ENCODE measurements around the gene GUCA1A.
A peak's percentile ranks its signal among the peaks of the same experiment; 100 is the strongest.

GUCA1A gene

DNA sequence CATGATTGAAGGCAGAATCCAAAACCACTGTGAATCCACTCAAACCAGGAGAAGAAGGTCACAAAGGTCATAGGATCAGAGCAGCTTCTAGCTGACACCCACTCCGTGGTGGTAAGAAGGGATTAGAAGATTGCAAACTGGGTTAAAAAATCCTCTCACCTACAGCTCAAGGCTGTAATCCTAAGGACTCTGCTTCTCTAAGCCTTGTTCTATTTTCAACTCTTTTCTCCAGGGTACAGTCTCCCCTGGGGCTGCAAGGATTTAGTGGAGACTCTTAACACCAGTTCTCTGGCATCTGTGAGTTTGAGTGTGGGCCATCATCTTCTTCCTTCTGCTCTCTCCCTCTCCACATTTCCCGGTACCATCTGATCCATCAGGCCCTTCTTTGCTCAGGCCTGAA, at the start of gene GUCA1A:
Gene GUCA1A (plus strand): TSS at position 264 of the 400 bp plus-strand sequence. CDS start 250 bp downstream, outside the sequence.
- DNase-seq, result no peak

DNA sequence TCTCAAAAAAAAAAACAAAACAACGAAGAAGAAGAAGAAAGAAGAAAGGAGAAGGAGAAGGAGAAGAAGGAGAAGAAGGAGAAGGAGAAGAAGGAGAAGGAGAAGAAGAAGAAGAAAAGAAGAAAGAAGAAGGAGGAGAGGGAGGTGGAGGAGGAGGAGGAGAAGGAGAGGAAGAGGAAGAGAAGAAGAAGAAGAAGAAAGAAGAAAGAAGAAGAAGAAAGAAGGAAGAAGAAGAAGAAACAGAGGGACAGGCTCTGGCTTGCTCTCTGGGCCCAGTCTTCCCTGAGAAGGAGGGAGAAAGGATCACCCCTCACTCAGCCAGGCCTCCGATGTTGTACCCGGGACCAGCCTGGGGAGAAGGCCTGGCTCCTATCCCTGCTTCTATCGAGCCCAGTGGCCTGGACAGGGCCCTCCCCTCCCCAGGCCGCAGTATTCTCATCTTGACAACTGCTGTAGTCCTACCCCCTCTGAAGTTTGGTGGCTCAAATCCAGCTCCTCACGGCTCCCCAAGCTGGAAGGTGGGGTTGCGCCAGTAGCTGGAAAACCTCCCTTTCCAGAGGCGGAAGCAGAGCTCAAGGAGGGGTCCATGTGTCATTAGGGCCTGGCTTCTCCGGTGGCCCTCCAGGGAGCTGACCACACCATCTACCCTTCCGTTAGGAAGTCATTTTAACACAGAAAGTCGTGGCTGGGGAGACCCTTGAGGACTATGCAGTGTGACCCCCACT, 49.6 kb upstream of the GUCA1A start:
- DNase-seq, result no peak

DNA sequence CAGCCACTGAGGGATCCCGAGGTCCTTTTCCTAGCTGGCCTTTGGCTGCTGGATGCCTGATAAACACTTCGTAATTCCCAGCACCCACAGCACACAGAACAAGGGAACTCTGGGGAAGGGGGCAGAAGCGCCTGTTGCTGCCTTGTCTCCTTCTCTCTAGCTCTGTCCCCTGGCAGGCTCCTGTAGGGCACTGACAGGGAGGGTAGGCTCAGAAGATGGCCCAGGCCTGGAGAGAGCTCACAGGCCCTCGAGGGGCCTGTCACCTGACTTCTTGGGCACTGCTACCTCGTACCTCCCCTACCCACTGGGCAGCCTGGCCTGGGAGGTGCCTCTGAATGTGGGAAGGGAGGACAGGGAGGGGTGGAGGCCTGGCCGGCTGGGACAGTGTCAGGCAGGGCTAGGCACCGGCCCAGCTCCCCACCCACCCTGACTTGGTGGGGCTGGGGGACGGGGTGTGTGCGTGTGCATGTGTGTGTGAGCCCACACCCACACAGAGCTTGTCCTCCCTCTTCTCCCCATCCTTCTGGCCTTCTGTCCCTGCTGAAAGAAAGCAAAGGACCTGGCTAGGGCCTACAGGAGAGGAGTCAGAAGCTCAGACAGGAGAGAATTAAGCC, 48.8 kb upstream of the GUCA1A start:
- no peak for DNase-seq

DNA sequence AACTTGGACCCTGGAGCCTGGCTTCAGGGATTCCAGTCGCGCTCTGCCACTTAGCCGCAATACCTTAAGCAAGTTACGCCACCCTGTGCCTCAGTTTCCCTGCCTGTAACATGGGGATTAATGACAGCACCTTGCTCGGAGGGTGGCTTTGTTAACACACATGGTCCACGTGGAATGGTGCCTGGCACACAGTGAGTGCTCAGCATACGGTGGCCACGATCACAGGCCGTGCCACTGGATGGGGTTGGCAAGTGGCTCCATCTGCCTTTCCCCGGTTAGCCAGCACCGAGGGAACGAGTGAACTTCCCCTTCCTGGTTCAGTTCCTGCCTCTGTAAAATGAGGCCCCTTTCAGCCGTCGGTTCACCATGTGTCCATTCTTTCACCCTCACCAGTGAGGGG, 47.9 kb upstream of the GUCA1A start:
- no peak for DNase-seq

DNA sequence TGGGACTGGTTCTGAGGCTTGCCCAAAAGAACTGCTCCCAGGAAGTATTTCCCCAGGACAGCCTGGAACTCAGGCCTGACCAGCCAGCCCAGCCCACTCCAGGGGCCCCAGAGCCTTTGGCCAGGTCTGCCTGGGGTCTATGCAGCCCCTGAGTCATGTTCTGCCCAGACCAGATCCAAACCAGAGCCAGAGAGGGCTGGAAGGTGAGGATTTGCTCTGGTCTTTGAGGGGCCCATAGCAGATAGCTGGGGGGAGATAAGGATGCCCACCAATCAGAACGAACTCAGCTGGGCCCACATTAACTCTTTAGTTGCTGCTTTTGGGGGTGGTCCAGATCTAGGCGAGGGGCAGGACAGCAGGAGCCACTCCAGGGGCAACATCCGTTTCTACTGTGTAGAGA, 47.5 kb upstream of the GUCA1A start:
- DNase-seq, result no peak

DNA sequence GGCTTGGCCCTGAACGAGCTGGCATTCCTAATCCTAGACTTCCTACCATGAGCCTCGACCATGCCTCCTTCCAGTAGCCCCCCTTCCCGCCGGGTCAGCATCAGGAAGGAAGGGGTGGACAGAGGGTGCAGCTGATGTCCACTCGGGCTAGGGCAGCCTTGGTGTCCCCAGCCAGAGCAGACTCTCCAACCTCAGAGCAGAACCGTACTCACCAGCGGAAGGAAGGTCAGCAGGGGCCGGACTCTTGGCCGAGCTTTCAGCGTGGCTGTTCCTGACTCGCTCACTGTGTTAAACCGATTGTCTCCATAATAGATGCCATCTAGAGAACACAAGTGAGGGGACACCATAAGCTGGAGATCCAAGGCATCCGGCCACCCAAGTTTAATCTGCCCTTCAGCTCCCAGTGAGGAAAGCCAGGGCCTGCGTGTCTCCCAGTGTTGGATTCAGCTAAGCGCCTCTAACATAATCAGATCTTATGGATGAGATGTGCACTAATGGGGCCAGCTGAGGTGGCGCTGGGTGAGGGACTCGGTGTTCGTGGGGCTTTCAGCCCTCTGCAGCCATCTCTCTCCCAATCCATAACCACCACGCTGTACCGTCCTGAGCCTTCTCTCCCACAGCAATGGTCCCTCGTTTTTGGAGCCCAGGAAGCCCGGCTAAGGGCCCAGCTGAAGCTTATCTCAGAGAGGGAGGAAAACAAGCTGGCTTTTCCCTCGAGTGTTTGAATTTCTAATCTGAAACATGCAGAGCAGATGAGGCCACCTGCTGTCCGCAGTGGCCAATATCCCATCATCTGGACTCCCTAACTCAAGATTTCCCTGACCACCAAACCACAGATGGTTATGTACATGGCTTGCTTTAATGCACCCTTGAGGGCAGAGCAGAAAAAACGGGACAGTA, 44.5 kb upstream of the GUCA1A start:
- DNase-seq, result no peak

DNA sequence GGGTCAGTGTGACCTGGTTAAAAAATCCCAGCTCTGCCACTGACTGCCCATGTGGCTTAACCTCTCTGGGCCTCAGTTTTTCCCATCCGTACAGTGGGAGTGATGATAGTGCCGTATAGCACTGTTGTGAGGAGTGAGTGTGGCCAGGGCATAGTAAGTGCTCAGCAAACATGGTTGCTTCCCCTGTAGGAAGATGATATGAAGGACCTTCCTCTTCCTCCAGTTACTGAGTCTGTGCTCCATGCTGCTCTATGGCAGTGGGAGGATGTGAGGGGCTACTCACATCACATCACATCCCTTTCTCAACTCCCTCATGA, 43.8 kb upstream of the GUCA1A start:
- no peak for DNase-seq

DNA sequence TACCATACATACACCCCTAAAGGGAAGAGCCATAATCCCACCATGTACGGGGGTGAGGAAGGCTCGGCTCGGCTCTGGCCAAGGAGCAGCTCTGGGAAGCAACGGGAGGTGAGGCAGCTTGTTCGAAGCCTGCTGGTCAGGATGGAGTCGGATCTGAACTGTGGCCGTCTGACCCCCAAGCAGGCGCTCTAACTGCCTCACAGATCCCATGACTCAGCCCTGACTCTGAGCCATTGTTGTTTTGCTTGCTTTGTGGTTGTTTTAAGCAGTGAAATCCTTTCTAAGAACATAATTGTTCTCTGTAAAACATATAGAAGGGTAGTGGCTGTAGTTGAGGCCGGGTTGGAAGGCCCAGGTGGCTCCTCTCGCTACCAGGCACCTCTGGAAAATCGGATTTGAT, 41.6 kb upstream of the GUCA1A start:
- no peak for DNase-seq

DNA sequence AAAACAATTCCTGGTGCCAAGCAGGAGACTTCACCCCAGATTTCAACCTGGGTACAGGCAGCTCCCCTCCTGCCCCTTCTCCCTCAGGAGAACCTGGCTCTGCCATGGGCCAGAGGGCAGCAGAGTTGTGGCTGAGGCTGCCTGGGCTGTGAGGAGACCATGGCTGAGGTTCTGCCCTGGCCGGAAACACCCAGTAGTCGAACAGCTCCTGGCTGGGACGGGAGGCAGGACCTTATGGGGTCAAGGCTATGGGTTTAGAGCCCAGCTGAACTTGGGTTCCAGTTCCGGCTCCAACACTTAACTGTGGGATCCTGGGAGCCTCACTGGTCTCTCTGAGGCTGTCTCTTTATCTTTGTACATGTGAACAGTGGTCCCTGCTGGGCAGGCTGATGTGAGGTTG, 39.2 kb upstream of the GUCA1A start:
- no peak for DNase-seq

DNA sequence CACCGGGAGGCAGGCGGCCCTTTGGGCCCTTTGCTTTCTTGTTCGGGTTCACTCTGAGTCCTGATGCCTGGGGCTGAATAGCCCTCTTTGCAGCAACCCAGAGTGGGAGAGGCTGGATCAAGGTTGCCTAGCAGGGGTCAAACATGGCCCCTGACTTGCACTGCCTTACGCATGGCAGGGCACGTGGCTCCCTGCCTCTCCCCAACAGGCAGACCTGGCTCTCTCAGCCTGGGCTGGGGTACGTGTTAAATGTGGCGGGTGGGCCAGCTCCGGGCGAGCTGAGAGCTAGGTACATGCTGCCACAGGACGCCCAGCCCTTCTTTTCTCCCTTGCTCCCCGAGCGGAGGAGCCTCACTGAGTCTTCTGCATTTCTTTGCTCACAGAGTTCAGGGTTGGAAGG, 38.0 kb upstream of the GUCA1A start:
- DNase-seq, result no peak

DNA sequence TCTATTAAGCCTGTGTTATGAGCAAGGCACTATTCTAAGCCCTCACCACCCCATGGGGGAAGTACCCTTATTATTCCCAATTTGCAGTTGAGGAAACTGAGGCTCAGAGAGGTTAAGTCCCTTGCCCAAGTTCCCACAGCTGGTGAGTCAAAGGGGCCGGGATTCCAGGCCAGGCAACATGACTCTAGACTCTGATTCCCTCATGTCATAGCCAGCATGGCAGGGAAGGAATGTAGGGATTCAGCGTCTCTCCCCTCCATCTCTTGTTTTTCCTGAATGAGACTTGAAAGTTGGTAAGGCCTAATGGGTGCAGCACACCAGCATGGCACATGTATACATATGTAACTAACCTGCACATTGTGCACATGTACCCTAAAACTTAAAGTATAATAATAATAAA, 37.4 kb upstream of the GUCA1A start:
- DNase-seq, result no peak

DNA sequence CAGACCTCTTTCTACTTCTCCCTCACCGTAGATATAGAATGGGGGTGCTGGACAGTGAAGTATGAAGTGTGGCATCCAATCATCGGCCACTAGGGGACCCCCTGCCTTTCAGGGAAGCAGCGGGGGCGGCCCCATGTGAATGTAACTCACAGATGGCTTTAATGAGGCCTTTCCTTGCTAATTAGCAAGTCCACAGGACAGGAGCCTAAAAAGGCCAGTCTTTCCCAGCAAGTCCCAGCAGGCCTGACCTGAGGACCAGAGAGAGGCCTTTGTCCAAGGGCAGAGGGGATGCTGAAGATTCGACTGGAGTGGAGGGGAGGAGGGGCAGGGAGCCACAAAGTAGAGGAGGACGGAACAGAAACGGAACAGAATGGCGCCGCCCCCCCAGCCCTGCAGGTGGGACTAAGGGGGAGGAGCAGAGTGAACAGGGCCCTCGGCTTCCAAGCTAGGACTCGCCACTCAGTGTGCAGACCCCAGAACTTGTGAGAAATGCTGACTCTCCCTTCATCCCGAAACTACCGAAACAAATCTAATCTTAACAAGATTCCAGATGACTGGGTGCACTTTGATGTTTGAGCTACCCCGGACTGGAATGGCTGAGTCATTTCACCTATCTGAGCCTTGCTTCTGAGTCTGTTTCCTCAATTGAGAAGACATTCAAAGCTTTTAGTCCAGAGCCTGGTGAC, 36.5 kb upstream of the GUCA1A start:
- peak; percentile 4 for DNase-seq

DNA sequence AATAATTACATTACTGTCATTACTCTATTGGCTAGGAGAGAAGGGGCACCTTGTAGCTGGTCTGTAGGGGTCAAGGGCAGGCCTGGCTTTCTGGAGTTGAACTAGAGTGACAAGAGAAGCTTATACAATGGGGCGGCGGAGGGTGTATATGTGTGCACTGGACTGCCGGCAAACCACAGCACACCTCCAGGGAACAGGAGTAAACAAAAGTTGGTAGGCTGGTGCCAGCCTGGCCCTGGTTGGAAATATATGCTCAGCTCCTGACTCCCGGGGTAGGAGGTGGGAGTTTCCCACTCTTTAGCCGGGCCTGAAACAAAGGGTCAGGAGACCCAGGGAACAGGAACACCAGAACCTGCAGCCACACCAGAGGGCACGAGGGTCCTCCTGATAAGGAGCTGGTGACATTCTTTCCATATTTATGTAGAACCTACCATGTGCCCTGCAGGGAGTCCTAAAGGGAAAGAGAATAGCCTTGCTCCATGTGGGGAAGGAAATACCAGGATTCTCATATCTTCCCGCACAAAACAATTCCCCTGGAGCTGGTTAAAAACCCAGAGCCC, 35.9 kb upstream of the GUCA1A start:
- no peak for DNase-seq

DNA sequence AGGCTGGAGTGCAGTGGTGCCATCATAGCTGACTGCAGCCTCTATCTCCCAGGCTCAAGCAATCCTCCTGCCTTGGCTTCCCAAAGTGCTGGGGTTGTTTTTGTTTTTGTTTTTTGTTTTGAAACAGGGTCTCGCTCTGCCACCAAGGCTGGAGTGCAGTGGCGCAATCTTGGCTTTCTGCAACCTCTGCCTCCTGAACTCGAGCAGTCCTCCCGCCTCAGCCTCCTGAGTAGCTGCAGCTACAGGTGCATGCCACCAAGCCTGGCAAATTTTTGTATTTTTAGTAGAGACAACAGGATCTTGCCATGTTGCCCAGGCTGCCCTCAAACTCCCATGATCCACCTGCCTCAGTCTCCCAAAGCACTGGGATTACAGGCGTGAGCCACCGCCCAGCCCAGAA, 35.0 kb upstream of the GUCA1A start:
- no peak for DNase-seq

DNA sequence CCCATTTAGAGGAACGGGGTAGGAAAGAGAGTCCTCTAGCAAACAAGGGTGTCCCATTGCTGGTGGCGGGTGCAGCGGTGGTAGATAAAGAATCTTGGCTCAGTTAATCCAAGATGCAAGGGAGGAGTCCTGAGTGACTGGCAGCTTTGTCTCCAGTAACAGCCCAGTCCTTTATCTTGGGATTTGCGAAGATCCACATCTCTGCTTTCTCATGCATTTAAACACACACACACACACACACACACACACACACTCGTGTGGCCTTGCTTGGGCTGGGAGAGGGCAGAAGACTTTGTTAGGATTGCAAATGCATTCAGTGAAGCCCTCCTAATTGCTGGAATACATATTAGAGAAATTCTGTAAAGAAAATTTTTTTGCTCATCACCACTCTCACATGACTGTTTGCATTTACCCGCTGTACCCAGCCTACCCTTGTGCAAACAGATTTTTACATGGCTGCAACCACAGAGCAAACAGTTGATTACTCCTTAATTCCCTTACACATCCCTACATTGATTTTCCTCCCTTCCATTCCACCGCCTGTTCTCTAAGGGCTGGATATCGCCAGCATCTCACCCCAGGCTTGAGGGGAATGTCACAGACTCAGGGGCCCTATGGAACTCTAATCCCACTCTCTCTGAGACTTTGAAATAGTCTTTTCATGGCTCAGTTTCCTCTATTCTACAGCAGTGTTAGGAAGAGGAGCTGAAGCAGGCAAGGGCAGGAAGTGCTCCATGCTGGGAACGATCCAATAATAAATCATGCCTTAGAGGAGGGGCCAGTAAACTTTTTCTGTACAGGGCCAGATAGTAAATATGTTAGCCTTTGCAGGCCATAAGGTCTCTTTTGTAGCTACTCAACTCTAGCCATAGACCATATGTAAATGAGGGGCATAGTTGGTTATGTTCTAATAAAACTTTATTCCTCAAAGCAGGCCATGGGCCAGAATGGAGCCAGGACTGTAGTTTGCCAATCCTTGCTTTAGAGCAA, 34.2 kb upstream of the GUCA1A start:
- no peak for DNase-seq

DNA sequence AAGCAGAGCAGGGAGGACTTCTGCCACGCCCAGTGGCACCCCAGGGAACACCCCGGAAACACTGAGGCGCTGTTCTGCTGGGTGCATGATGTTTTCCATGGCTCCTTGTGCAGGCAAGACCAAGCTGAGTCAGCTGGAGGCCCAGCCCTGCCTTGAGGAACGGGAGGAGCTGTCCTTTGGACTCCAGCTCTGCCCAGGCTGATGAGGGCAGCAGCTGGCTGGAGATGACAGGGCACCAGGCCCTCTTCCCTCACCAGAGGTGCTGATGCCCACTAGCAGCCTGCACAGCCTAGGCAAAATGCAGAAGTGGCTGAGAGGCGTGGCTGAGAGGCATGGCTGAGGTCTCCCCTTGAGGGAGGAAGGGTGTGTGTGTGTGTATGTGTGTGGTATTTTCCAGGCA, 33.1 kb upstream of the GUCA1A start:
- no peak for DNase-seq

DNA sequence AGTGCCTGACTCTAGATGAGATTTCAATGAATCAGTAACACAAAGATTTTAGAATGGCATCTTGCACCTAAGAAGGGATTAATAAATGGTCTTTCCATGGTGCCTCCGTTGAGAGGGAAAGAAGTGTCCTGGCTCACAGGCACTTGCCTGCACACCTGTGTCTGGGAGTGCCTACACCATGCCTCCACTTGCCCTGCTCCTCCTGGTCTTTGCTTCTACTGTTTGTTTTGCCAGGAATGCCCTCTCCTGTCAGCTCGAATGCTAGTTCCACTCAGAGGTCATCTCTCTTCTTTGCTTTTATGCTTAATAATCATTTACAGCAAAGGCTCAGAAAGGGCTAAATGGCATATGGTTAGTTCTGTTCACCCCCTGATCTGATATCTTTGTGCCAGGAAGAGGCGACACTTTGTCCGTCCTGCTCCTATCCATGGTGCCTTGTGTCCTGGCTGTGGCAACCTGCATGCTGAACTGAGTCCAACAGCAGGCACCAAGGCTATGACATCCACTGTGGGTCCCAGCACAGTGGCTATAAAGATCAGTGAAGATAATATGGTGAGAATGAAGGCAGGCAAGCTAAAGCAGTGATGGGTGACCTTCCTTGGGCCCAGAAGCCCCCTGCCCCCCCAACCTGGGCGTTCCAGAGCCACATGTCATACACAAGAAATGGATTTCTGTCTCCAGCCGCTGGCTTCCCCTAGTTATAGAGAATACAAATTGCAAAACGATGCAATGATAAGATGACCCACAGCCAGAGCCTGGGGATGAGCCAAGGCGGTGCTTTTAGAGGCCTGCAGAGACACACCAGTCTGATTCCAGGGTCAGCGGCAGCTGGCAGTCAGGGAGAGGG, 32.2 kb upstream of the GUCA1A start:
- DNase-seq, result no peak

DNA sequence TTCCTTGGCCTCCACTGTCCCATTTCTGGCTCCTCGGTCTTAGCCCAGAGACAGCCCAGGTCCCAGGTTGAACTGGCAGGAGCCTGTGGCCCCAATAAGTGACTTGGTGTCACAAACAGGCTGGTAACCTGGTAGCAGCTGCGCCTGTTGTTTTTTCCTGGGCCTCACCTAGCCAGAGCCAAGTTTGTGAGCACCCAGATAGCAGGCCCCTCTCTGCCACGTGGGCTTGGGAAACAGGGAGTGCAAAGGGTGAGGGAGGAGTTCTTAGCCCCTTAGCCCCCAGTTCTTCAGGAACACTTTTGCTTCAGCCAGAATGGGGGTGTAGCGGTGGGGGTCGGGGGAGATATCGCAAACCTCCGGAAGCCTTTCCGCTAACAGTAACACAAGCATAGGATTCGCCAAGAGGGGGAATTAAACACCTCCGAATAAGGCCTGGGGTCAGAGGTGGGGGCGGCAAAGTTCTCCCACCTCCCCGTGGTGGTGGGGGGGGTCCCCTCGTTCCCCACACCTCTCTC, 31.5 kb upstream of the GUCA1A start:
- DNase-seq, result no peak

DNA sequence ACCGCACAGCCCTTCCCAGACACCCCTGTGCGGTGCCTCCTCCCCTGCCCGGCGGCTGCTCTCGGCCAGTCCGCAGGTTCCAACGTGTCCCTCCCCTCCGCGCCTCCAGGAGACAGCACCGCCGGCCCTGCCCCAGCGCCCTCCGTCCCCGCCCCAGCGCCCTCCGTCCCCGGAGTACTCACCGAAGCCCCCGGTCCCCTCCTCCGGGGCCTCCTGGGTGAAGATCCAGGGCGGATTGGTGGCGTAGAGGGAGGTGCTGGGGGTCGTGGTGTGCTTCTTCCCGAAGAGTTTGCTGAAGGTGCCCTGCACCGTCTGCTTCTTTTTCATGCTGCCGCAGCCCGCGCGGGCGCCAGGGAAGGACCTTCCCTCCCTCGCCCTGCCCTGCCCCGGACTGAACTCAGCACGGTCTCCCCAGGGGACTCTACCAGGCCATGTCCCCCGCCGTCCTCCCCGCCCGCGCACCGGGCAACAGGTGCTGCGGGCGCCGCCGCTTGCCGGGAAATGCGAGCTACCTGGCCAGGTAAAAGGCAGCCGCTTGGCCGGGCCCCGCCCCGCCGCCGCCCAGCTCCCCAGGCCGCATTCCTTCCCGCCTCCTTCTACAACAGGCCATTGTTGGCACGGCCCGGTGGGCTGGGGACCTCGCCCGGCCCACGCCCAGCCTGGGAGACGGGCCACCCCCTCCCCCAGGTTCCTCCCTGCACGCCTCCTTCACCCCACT, 30.9 kb upstream of the GUCA1A start, which contains the start of gene C6orf132:
Gene C6orf132 (minus strand): TSS at position 503 of the 718 bp plus-strand sequence. CDS start 176 bp downstream, at position 327.
- DNase-seq, result no peak

DNA sequence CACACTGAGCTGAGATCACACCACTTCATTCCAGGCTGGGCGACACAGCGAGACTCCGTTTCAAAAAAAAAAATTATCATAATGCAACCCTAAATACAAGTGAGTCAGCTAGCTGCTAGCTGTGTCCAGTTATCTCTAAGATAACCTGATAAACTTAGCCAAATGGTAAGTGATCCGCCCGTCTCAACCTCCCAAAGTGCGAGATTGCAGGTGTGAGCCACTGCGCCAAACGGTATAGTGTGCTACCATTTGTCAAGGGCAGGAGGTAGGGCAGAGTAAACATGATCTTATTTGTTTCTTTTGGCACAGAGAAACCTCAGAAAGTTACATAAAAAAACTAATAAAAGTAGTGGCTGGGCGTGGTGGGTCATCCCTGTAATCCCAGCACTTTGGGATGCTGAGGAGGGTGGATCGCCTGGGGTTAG, 26.0 kb upstream of the GUCA1A start:
- DNase-seq, result no peak

Measured in activated T-cell treated with anti-CD3 and anti-CD28 coated beads for 4 hours (primary cell).